Measurements from ENCODE around the gene CHDH.

The CHDH gene

DNA sequence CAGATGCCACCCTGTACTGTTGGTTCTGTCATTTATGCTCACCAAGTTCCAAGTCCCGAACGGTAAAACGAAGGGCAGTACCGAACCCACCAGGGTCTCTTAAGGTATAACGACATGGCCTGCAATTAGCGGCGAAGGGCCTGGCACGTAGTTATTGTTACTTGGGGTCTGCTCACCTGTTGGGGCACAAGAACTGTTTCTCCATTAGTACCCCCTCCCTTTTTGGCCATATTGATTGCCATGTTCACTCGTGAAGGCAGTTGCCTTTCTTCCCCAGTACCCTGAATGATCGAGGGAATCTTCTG lies 584 bp upstream of the CHDH start:
- DNase-seq, result no peak

DNA sequence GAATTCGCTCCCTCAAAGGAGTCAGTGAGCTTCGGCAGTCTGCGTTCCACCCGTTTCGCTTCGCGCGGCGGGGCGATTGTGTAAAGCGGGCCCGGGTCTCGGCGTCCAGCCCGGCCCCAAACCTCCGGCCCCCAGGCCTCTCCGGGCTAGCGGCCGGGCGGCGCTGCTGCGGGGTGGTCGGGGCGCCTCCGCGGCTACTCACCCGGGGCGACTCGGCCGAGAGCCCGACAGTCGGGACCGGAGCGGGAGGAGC lies 412 bp downstream of the CHDH start:
- no peak for DNase-seq

GRCh38 chr3:53845103-53845880 lies 927 bp downstream of the CHDH start:
- DNase-seq, result no peak

- no peak for DNase-seq
These were observed 1.7 kb downstream of the CHDH start for GRCh38 chr3:53844262-53845102.

DNA sequence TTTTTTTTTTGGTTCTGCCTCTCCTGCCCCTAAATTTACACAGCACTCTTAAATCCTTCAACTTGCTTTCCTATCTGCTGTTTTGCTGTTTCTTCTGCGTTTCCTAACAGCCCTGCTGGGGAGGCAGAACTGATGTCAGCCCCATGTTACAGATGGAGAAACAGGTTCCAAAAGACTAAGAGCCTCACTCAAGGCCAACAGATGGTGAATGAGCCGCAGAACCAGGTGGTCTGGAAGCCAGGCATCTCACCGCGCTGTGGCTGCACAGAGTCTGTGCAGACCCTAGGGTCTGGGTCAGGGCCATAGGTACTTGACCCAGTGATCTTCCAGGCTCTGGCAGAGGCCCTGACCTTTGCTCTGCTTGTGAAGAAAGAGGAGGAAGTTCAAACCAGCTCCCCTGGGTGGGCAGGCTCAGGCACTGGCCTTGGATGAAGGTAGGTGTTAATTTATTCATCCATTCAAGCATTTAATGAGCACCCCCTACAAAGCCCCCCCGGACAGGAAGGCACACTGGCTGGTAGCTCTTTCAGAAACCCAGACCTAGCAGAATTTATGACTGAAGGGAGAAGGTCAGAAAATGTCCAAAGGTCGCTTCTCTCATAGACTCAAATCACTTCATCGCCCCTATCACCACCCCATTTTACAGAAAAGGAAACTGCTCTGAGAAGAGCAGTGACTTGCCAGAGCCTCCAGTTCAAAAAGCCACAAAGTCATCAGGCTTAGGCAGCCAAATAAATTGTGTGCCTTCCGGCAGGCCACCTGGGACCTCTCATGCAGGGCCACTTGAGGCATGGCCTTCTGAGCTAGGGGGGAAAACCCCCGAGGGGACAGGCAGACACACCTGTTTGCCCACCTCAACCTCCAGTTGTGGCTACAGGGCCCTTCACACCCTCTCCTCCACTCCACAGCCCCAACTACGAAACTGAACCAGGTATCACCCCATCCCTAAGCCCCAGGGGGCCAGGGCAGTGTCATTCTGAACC lies 2.7 kb downstream of the CHDH start:
- no peak for DNase-seq

DNA sequence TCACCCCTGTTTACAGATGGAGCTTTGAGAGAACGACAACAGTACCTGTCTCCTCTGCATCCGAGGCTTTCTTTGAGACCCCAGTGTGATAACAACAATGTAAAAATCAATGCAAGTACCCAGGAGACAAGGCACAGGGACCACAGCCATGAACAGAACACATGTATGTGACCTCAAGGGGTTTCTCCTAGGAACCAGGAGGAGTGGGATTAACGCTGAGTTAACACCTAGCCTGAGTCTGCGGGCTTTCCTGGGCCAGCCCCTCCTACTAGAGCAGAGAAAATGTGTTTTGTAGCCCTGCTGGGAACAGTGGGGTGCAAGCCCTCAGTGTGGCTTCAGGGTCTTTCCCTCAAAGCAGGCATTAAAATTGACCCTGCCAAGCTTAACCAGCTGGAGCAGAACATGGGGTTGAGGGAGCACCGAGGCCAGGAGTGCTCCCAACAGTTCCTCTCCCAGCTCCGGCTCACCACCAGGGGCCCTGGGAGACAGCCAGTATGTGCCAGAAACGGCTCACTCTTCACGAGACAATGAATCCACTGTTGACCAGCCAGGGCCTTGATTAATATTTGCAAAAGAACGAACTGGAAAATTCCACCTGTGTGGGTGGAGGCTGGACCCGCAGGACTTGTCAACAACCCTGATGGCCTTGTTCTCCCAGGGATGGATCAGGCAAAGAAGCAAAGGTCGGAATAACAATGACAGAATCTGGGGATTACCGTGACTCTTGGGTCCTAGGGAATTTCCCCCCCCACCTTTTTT lies 3.6 kb downstream of the CHDH start:
- DNase-seq, result no peak

DNA sequence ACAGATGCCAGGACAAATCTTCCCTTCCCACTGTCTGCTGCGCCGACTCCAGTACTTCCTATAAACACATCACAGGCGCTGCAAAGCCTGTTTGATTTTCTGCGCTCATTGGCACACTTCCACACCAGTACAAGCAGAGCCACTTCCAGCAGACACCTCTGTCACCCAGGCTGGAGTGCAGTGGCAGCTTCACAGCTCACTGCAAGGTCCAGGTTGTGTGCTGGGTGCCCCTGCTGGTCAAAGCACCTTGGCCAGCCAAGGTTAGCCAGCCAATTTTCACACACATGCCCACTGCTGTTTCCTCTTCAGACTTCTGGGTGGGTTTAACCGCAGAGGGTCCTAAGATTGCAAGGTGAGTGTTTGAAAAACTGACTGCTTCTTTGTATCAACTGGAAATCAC lies 4.9 kb downstream of the CHDH start:
- no peak for DNase-seq

DNA sequence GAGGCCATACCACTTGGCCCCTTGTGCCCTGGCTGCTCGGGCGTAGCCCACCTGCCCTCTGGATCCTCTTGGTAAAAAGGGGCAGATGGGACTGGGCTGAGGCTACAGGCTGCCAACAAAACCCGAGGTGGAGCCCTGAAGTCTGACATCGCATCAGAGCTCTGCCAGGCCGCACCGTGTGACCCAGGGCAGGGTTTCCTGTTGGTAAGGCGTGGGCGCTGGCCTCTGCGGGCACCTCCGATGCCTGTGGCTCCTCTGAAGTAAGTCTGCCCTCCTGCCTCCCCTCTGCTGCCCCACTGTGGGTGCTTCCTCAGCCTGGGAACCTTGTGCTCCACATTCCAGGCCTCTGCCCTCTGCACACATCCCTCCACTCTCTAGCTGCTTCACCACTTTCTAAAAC lies 8.9 kb downstream of the CHDH start:
- DNase-seq, result no peak

GRCh38 chr3:53836084-53836872 lies 9.9 kb downstream of the CHDH start:
- DNase-seq, result no peak

- no peak for DNase-seq
These were observed 11.0 kb downstream of the CHDH start for GRCh38 chr3:53835257-53835656.

GRCh38 chr3:53834429-53835095 lies 11.7 kb downstream of the CHDH start:
- DNase-seq, result no peak

- DNase-seq, result no peak
These were observed 12.5 kb downstream of the CHDH start for GRCh38 chr3:53833700-53834099.

- DNase-seq, result no peak
These were observed 13.1 kb downstream of the CHDH start for GRCh38 chr3:53833053-53833645.

DNA sequence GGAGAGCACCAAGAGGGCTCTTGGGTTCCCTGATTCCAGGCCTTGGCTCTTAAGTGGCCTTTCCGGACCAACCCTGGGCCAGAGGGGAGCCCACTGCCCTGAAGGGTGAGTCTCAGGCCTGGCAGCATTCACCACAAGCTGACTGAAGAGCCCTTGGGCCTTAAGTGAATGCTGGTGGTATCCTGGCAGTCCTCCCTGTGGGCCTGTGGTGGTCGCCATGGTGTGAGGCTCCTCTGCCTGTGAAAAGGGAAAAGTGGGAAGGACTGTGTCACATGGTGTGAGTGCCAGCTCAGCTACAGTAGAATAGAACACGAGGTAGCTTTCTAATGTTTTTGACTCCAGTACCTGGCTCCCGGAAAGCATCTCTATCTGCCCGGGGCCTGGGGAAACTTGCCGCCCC lies 15.3 kb downstream of the CHDH start:
- no peak for DNase-seq

DNA sequence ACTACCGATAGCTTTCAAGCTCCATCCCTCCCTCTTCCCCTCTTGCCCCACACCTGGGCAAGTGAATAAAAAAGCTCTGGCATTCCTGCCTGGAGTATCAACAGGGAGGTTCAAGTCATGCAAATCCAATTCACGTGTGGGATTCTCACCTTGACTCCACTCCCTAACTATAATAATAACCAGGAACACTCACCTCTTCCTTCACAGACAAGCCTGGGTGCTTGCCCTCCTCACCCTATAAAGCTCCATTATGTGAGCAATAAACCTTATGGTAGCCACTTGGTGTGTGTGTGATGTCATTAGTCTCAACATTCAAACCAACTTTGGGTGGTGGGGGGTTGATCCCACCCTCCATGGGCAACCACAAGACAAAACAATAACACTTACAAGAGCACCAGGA lies 16.6 kb downstream of the CHDH start:
- DNase-seq, result no peak

DNA sequence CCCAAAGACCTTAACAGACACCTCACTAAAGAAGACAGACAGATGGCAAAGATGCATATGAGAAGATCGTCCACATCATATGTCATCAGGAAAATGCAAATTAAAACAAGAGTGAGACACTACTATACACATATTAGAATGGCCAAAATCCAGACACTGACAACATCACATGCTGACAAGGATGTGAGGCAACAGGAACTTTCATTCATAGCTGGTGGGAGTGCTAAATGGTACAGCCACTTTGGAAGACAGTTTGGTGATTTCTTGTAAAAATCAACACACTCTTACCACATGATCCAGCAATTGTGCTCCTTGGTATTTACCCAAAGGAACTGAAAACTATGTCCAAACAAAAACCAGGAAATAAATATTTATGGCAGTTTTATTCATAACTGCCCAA lies 17.6 kb downstream of the CHDH start:
- DNase-seq, result no peak

GRCh38 chr3:53826048-53826447 lies 20.2 kb downstream of the CHDH start:
- no peak for DNase-seq

DNA sequence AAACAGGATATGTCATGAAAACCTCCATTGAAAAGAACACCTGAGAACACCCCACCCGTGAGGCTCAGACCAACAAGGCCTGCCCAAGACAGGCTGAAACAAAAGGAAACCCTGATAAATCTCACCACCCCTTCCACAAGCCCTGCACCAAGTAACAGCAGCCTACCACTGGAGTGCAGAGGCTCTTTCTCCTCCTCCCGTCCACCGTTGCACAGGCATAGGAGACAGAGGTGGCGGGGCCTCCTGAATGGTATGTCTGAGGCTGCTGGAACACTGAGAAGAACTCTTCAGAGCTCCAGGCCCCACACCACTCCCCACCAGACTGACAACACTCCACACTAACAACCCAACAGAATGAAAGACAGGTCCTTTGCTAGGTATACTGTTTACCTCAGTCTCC lies 21.4 kb downstream of the CHDH start:
- DNase-seq, result no peak

DNA sequence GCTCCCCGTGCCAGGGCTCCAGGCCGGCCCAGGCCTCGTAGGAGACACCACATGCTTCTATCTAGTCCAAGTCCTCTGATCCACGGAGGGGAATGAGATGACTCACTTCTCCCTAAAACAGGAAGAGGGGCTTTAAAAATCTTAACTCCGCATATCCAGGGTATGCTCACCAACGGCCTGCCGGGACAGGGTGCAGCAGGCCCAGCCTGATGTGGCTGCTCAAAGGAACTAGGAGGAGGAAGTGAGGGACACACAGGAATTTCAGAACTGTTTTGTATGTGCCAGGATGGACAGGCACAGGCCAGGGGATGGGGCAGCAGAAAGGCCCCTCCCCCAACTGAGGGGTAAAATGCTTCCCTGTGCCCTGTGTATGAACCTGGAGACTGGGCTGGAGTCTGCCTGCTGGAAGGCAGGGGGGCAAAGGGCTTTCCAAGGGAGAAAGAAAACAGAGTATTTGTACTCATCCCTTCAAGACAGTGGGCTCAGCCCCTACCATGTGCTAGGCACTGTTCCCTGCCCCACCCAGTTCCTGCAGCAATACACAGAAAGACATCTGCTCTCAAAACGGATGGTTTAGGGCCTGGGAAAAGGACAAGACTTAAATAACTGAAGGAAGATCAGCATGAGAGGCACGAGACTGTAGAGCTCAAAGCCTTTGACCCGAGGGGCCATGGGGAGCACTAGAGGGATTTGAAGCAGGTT lies 22.1 kb downstream of the CHDH start:
- DNase-seq, result no peak
